ENCODE measurements around the gene IL36RN. TPM values are rescaled to one million over a fixed set of nuclear protein-coding genes. Genes with fewer than 3 reads are reported as not detected.

The IL36RN gene
- total and polyA plus RNA-seq, 12 donors, result not detected

DNA sequence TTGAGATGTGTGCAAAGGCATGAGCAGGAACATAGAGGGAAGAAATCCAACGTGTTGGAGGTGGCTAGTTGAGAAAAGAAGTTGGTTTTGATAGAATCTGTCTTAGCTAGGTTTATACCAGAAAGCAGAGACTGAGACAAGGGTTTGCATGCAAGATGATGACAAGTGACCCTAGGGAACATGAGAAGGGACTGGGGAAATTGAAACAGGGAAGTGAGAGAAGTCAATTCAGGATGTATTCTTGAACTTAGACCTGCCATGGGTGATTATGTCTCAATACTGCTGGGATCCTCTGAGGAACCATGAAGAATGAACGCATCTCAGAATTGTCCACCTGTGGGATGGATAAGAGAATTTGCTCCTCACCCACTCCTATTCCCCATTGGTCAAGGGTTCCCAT lies 33.3 kb upstream of the IL36RN start:
- Histone ChIP-seq H3K4me1 (replicated peaks in 1 of 2) (no peaks in the 10 kb centered on the region), H3K36me3 (replicated peaks in 1 of 2) (no peaks in the 10 kb centered on the region), H3K9me3 (replicated peaks in 1 of 3) (no peaks in the 10 kb centered on the region), H3K27ac (no peak overlapping the region), H3K4me3 (no peak overlapping the region), H3K27me3 (no peaks in the 10 kb centered on the region)
- WGBS, 4 donors, result 44 to 63% (median 51%) methylated on average over 2 of the region's 2 CpGs
- no peak for TF ChIP-seq POLR2A (IDR thresholded peaks at IDR 0.05)
- TF ChIP-seq, protein P1, sequence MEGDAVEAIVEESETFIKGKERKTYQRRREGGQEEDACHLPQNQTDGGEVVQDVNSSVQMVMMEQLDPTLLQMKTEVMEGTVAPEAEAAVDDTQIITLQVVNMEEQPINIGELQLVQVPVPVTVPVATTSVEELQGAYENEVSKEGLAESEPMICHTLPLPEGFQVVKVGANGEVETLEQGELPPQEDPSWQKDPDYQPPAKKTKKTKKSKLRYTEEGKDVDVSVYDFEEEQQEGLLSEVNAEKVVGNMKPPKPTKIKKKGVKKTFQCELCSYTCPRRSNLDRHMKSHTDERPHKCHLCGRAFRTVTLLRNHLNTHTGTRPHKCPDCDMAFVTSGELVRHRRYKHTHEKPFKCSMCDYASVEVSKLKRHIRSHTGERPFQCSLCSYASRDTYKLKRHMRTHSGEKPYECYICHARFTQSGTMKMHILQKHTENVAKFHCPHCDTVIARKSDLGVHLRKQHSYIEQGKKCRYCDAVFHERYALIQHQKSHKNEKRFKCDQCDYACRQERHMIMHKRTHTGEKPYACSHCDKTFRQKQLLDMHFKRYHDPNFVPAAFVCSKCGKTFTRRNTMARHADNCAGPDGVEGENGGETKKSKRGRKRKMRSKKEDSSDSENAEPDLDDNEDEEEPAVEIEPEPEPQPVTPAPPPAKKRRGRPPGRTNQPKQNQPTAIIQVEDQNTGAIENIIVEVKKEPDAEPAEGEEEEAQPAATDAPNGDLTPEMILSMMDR (IDR thresholded peaks at IDR 0.05), result no peak
- intact Hi-C loops (cut with DNase I), result no loop called here
- no peak for DNase-seq

DNA sequence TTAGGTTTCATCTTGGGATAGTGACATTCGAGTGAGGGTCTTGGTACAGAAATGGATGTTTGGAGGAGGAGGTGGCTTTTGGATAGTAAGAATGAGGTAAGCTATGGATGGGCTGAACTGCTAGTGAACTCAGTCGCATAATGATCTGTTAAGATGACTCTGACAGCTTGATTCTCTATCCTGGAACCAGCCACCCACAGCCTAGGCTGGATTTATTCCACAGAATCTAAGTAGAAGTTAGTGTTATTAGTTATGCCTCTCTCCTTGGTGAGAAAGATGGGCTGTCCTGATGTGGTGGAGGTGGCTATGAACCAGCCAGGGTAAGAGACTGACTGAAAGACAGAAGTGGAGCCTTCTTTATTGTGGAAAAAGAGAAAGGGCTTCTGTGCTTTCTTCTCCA lies 31.3 kb upstream of the IL36RN start:
- intact Hi-C loops (cut with DNase I), result no loop called here
- no peaks in the 10 kb centered on the region for H3K27me3 ChIP-seq
- WGBS, 4 donors, result 57 to 77% (median 63%) methylated on average over 2 of the region's 2 CpGs
- H3K9me3 ChIP-seq (replicated peaks in 1 of 3), result no peaks in the 10 kb centered on the region
- no peaks in the 10 kb centered on the region for H3K4me1 ChIP-seq (replicated peaks in 1 of 2)
- no peak for DNase-seq
- TF ChIP-seq, protein P1 (IDR thresholded peaks at IDR 0.05), result no peak
- no peak for TF ChIP-seq POLR2A (IDR thresholded peaks at IDR 0.05)
- H3K4me3 ChIP-seq, result no peak overlapping the region
- no peaks in the 10 kb centered on the region for H3K36me3 ChIP-seq (replicated peaks in 1 of 2)
- no peak overlapping the region for H3K27ac ChIP-seq

DNA sequence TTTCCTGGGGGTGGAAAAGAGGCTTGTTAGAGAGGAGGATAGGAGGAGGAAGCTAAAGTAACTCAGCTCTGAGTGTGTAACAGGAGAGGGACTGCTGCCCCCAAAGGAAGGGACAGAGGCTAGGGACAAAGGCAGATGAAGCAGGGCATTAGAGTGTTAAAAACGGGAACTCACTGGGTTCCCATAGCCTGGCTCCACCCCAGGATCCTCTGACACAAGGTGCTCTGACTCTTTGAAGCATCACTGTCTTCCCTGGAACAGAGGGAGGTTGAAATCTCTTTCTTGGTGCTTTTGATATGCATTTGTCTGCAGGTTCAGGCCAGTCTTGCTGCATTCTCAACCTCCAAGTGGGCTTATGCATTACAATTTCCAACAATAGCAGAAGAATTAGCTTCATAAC lies 30.9 kb upstream of the IL36RN start:
- H3K27me3 ChIP-seq, result no peaks in the 10 kb centered on the region
- no peak for DNase-seq
- intact Hi-C loops (cut with DNase I), result no loop called here
- H3K4me3 ChIP-seq, result no peak overlapping the region
- H3K27ac ChIP-seq, result no peak overlapping the region
- no peaks in the 10 kb centered on the region for H3K36me3 ChIP-seq (replicated peaks in 1 of 2)
- TF ChIP-seq POLR2A (IDR thresholded peaks at IDR 0.05), result no peak
- TF ChIP-seq, protein P1 (IDR thresholded peaks at IDR 0.05), result no peak
- H3K9me3 ChIP-seq (replicated peaks in 1 of 3), result no peaks in the 10 kb centered on the region
- no peaks in the 10 kb centered on the region for H3K4me1 ChIP-seq (replicated peaks in 1 of 2)
- WGBS, 4 donors, result 0 to 3% (median 0%) methylated on average over 1 of the region's 1 CpG

DNA sequence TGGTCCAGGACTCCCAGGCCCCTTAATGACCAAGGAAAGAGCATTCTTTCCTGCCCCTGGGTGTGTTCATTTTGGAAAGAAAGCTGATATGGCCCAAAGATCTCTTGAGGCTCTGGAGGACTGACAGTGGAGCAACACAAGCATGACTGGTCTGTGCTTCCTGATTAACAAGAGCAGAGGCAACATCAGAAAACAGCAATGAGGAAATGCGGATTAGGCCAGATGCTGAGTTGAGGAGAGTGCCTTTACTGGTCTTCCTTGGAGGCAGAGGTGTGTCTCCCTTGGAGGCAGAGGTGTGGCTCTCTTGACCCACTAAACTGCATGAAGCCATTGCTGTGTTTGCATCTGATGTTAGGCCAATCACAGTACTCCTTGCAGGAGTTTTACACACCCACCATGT lies 26.3 kb upstream of the IL36RN start:
- H3K36me3 ChIP-seq (replicated peaks in 1 of 2), result no peaks in the 10 kb centered on the region
- WGBS, 4 donors, result 67 to 87% (median 68%) methylated on average over 1 of the region's 1 CpG
- no peaks in the 10 kb centered on the region for H3K4me1 ChIP-seq (replicated peaks in 1 of 2)
- no peak for DNase-seq
- intact Hi-C loops (cut with DNase I), result no loop called here
- no peak overlapping the region for H3K27ac ChIP-seq
- TF ChIP-seq POLR2A (IDR thresholded peaks at IDR 0.05), result no peak
- TF ChIP-seq, protein P1 (IDR thresholded peaks at IDR 0.05), result no peak
- no peak overlapping the region for H3K4me3 ChIP-seq
- no peaks in the 10 kb centered on the region for H3K9me3 ChIP-seq (replicated peaks in 1 of 3)
- peaks cover 6% of the 10 kb centered on the region for H3K27me3 ChIP-seq

All from adrenal gland (tissue), 12 donors.